PFSK-1 (cell line): ENCODE measurements around the gene SCNN1B.

Experiments used
- POLR2AphosphoS5 ChIP-seq: IDR thresholded peaks from 2 replicates; pipeline ENCODE4 v1.6.1; 2012; ENCODE audit warnings: low read depth, mild to moderate bottlenecking, control low read depth, low read length, moderate library complexity
- TAF1 ChIP-seq: IDR thresholded peaks from 2 replicates; pipeline ENCODE4 v1.6.1; 2012; ENCODE audit warnings: low read length, control low read depth, borderline replicate concordance; ENCODE audit not compliant: insufficient read depth

- TF ChIP-seq POLR2AphosphoS5: no peak
- TF ChIP-seq TAF1: no peak
These were observed 16.0 kb upstream of the SCNN1B start for GRCh38 chr16:23286131-23286532.
